Esophagus muscularis mucosa (tissue), 4 donors: ENCODE data around the gene CASTOR1. TPM values are rescaled to one million over a fixed set of nuclear protein-coding genes. Genes with fewer than 3 reads are reported as not detected.

ENCODE experiments used
- DNase-seq: peaks from one replicate; pipeline ENCODE4 v3.0.0-alpha.2; 2017; ENCODE audit errors: extremely low spot score
- H3K27ac ChIP-seq, 4 donors: fragments of 200-600 bp; sonication (generic); replicated peaks in 1 of 4; 1 replicate in 3 of 4; 2 replicates in 1 of 4; pipeline ENCODE4 v1.5.1; 2016 to 2019; ENCODE audit warnings: mild to moderate bottlenecking in 1 of 4
- H3K27me3 ChIP-seq, 4 donors: fragments of 200-600 bp; sonication (generic); one replicate each; pipeline versions ENCODE4 v1.5.1 to v1.6.0; 2016 to 2019
- H3K36me3 ChIP-seq, 4 donors: fragments of 200-600 bp; sonication (generic); one replicate each; pipeline ENCODE4 v1.5.1; 2016 to 2019
- H3K4me1 ChIP-seq, 4 donors: fragments of 200-600 bp; sonication (generic); one replicate each; pipeline ENCODE4 v1.5.1; 2016 to 2019
- H3K4me3 ChIP-seq, 4 donors: fragments of 200-600 bp; sonication (generic); 1 replicate in 2 of 4; 2 replicates in 2 of 4; pipeline ENCODE4 v1.5.1; 2016 to 2019; ENCODE audit warnings: mild to moderate bottlenecking in 4 of 4, moderate library complexity in 1 of 4
- H3K9me3 ChIP-seq, 4 donors: fragments of 200-600 bp; sonication (generic); 1 replicate in 3 of 4; 2 replicates in 1 of 4; pipeline ENCODE4 v1.5.1; 2016 to 2019
- CTCF ChIP-seq, 3 experiments: fragments of 200-600 bp in 2 of 3; fragments of 450-650 bp in 1 of 3; sonication (generic) in 2 of 3; IDR thresholded peaks; one replicate each; pipeline ENCODE4 v1.5.1; 2017 to 2019; ENCODE audit warnings: antibody characterized with exemption in 3 of 3, mild to moderate bottlenecking in 2 of 3, moderate library complexity in 1 of 3
- EP300 ChIP-seq: sonication (generic); formaldehyde crosslinking; IDR thresholded peaks from one replicate; pipeline ENCODE4 v1.6.1; 2017; ENCODE audit warnings: antibody characterized with exemption
- POLR2A ChIP-seq: fragments of 450-650 bp; IDR thresholded peaks from one replicate; pipeline ENCODE4 v1.6.1; 2017; ENCODE audit warnings: antibody characterized with exemption, moderate library complexity, mild to moderate bottlenecking, low read depth
- POLR2AphosphoS5 ChIP-seq, 2 donors: sonication (generic); formaldehyde crosslinking; IDR thresholded peaks; one replicate each; pipeline ENCODE4 v1.6.1; 2017; ENCODE audit warnings: antibody characterized with exemption in 2 of 2
- WGBS: methylation state at CpG from one replicate; pipeline ENCODE4 v1.1.5; 2018; 5-methylcytosine and 5-hydroxymethylcytosine counted together
- intact Hi-C: fragments of 100-400 bp; cut with DNase I; formaldehyde crosslinking; loops from one replicate; pipeline ENCODE4 v1.15.1; 2023
- total RNA-seq, 4 donors: library from RNA; depleted of rRNA; stranded (reverse); fragments of >200 nt; gene quantifications; one replicate each; pipeline versions ENCODE4 v1.1.0 to v1.2.1, GENCODE V29; 2016

Gene CASTOR1
- total RNA-seq, 4 donors from 2014 or later = 16.5 to 19.4 (median 17.8) TPM

- TF ChIP-seq CTCF (IDR thresholded peaks at IDR 0.05) (no peak), POLR2AphosphoS5 (IDR thresholded peaks at IDR 0.05) (no peak), POLR2A (no peak), EP300 (no peak)
- 94% methylated on average over 3 of the region's 3 CpGs for WGBS
- H3K27me3 ChIP-seq = no peaks in the 10 kb centered on the region
- no peak for DNase-seq
- no peak overlapping the region for H3K27ac ChIP-seq
- H3K4me1 ChIP-seq = peaks cover 77 to 88% (median 87%) of the 10 kb centered on the region in 4 donors
- intact Hi-C loops = no loop called here
- no peak overlapping the region for H3K4me3 ChIP-seq
- H3K9me3 ChIP-seq = no peaks in the 10 kb centered on the region
- H3K36me3 ChIP-seq = peaks cover 0 to 23% (median 9%) of the 10 kb centered on the region in 4 donors
Observed at GRCh38 chr22:30323246-30323645, 33.9 kb upstream of the CASTOR1 start.

GRCh38 chr22:30321461-30321860 lies 32.2 kb upstream of the CASTOR1 start:
- Histone ChIP-seq H3K9me3 (no peaks in the 10 kb centered on the region), H3K4me1 (peaks cover 86 to 97% (median 96%) of the 10 kb centered on the region in 4 donors), H3K27ac (peak overlapping the region; percentile 18 to 38 (median 30)), H3K4me3 (no peak overlapping the region), H3K27me3 (no peaks in the 10 kb centered on the region), H3K36me3 (peaks cover 0 to 27% (median 15%) of the 10 kb centered on the region in 4 donors)
- DNase-seq = no peak
- TF ChIP-seq POLR2AphosphoS5 (IDR thresholded peaks at IDR 0.05) = no peak
- no peak for TF ChIP-seq EP300
- no peak for TF ChIP-seq POLR2A
- no peak for TF ChIP-seq CTCF (IDR thresholded peaks at IDR 0.05)
- intact Hi-C loops = no loop called here
- WGBS = 72% methylated on average over 2 of the region's 2 CpGs

GRCh38 chr22:30320021-30320556 lies 30.8 kb upstream of the CASTOR1 start:
- H3K27me3 ChIP-seq = no peaks in the 10 kb centered on the region
- TF ChIP-seq POLR2AphosphoS5 (IDR thresholded peaks at IDR 0.05) = no peak
- TF ChIP-seq CTCF (IDR thresholded peaks at IDR 0.05) = no peak
- no peak for TF ChIP-seq POLR2A
- TF ChIP-seq EP300 = no peak
- H3K4me1 ChIP-seq = peaks cover 90 to 100% (median 99%) of the 10 kb centered on the region in 4 donors
- DNase-seq = no peak
- H3K9me3 ChIP-seq = no peaks in the 10 kb centered on the region
- 92% methylated on average over 3 of the region's 3 CpGs for WGBS
- peaks cover 0 to 31% (median 18%) of the 10 kb centered on the region in 4 donors for H3K36me3 ChIP-seq
- H3K27ac ChIP-seq = peak overlapping the region in 2 of 4 donors; percentile 4 to 18
- H3K4me3 ChIP-seq = no peak overlapping the region
- intact Hi-C loops = no loop called here

- no peak overlapping the region for H3K4me3 ChIP-seq
- peak overlapping the region in 3 of 4 donors; percentile 5 to 42 (median 17) for H3K27ac ChIP-seq
- peaks cover 86 to 100% (median 99%) of the 10 kb centered on the region in 4 donors for H3K4me1 ChIP-seq
- intact Hi-C loops = no loop called here
- WGBS = 76% methylated on average over 7 of the region's 7 CpGs
- TF ChIP-seq POLR2AphosphoS5 (IDR thresholded peaks at IDR 0.05) = peak in 1 of 2 donors; percentile 6
- TF ChIP-seq CTCF (IDR thresholded peaks at IDR 0.05) = no peak
- peaks cover 0 to 31% (median 20%) of the 10 kb centered on the region in 4 donors for H3K36me3 ChIP-seq
- H3K9me3 ChIP-seq = no peaks in the 10 kb centered on the region
- no peaks in the 10 kb centered on the region for H3K27me3 ChIP-seq
- no peak for DNase-seq
Observed at GRCh38 chr22:30318799-30319419, 29.6 kb upstream of the CASTOR1 start.
